GM23338 (cell line): ENCODE measurements around the gene LCNL1. TPM values are rescaled to one million over a fixed set of nuclear protein-coding genes. Genes with fewer than 3 reads are reported as not detected.

Experiments
- ATAC-seq: fragments of 200-7000 bp; cut with Tn5 transposase; 3 replicates; pipeline ENCODE4 v1.9.1; 2020
- DNase-seq: peaks from one replicate; pipeline ENCODE4 v3.0.0-alpha.2; 2015; ENCODE audit warnings: low spot score
- H2AFZ ChIP-seq: fragments of 200-600 bp; sonication (generic); 2 replicates; pipeline ENCODE4 v1.8.0; 2016; ENCODE audit warnings: antibody characterized with exemption, mild to moderate bottlenecking, moderate library complexity
- H3F3A ChIP-seq: fragments of 200-600 bp; sonication (generic); replicated peaks from 2 replicates; pipeline ENCODE4 v1.8.0; 2017; ENCODE audit warnings: antibody characterized with exemption, mixed run types, low read depth
- H3K27ac ChIP-seq: fragments of 200-600 bp; sonication (generic); 2 replicates; pipeline ENCODE4 v1.6.1; 2016; ENCODE audit warnings: low read depth
- H3K27me3 ChIP-seq: fragments of 200-600 bp; sonication (generic); 2 replicates; pipeline ENCODE4 v1.8.0; 2016; ENCODE audit warnings: mild to moderate bottlenecking, mixed run types, moderate library complexity; ENCODE audit not compliant: insufficient read depth
- H3K36me3 ChIP-seq: fragments of 200-600 bp; sonication (generic); 2 replicates; pipeline ENCODE4 v1.8.0; 2016; ENCODE audit warnings: mild to moderate bottlenecking; ENCODE audit not compliant: insufficient read depth
- H3K4me1 ChIP-seq: fragments of 200-600 bp; sonication (generic); 2 replicates; pipeline ENCODE4 v1.8.0; 2016; ENCODE audit warnings: mild to moderate bottlenecking, moderate library complexity; ENCODE audit not compliant: insufficient read depth
- H3K4me2 ChIP-seq: fragments of 200-600 bp; sonication (generic); 2 replicates; pipeline ENCODE4 v1.7.1; 2017; ENCODE audit warnings: mixed run types
- H3K4me3 ChIP-seq: fragments of 200-600 bp; sonication (generic); 2 replicates; pipeline ENCODE4 v1.6.1; 2016; ENCODE audit warnings: mixed run types
- H3K79me2 ChIP-seq: fragments of 200-600 bp; sonication (generic); replicated peaks from 2 replicates; pipeline ENCODE4 v1.8.0; 2017; ENCODE audit warnings: mild to moderate bottlenecking; ENCODE audit not compliant: insufficient read depth
- H3K9me2 ChIP-seq: fragments of 200-600 bp; sonication (generic); 2 replicates; pipeline ENCODE4 v1.8.0; 2017; ENCODE audit not compliant: insufficient read depth
- H4K20me1 ChIP-seq: fragments of 200-600 bp; sonication (generic); replicated peaks from 2 replicates; pipeline ENCODE4 v1.8.0; 2017; ENCODE audit warnings: mild to moderate bottlenecking; ENCODE audit not compliant: insufficient read depth
- H3K27ac Mint-ChIP-seq: 2 replicates; pipeline ENCODE4 v1.8.0; 2020; ENCODE audit warnings: inconsistent platforms, mild to moderate bottlenecking, moderate library complexity, mixed read lengths
- H3K27me3 Mint-ChIP-seq: 3 replicates; pipeline ENCODE4 v1.8.0; 2022; ENCODE audit warnings: low read depth, mild to moderate bottlenecking, moderate library complexity, mixed read lengths, inconsistent platforms; ENCODE audit not compliant: insufficient read depth, poor library complexity
- H3K36me3 Mint-ChIP-seq: 3 replicates; pipeline ENCODE4 v1.8.0; 2021; ENCODE audit warnings: low read depth, mild to moderate bottlenecking, inconsistent platforms, moderate library complexity, mixed read lengths
- H3K4me1 Mint-ChIP-seq: 3 replicates; pipeline ENCODE4 v1.8.0; 2020; ENCODE audit warnings: mild to moderate bottlenecking, inconsistent platforms, mixed read lengths
- H3K4me3 Mint-ChIP-seq: 3 replicates; pipeline ENCODE4 v1.8.0; 2021; ENCODE audit warnings: moderate library complexity, mild to moderate bottlenecking, inconsistent platforms, mixed read lengths
- H3K9me3 Mint-ChIP-seq: 3 replicates; pipeline ENCODE4 v1.8.0; 2020; ENCODE audit warnings: moderate library complexity, mild to moderate bottlenecking, inconsistent platforms, mixed read lengths
- EZH2phosphoT487 ChIP-seq: fragments of 200-600 bp; sonication (generic); IDR thresholded peaks from one replicate; pipeline ENCODE4 v1.8.1; 2018; ENCODE audit warnings: antibody characterized with exemption; ENCODE audit not compliant: unreplicated experiment
- JUNB ChIP-seq: IDR thresholded peaks from one replicate; pipeline ENCODE4 v1.6.1; 2016; ENCODE audit warnings: antibody characterized with exemption; ENCODE audit not compliant: unreplicated experiment
- POLR2AphosphoS5 ChIP-seq: IDR thresholded peaks from 2 replicates; pipeline ENCODE4 v1.6.1; 2016; ENCODE audit warnings: antibody characterized with exemption, low read depth
- ZNF114 ChIP-seq: fragments of 250-450 bp; sonication (Bioruptor Pico); IDR thresholded peaks from 2 replicates; pipeline ENCODE4 v1.5.0; 2020; ENCODE audit warnings: mild to moderate bottlenecking, moderate library complexity
- polyA plus RNA-seq: library from polyadenylated mRNA; unstranded; fragments of >200 nt; fragmentation: Nextera tagmentation; extraction: Ambion mirVana; gene quantifications from 2 replicates; pipeline ENCODE4 v1.2.1, GENCODE V29; 2016
- total RNA-seq: library from RNA; depleted of rRNA; stranded (reverse); fragments of >200 nt; shearing (Covaris generic); gene quantifications from 2 replicates; pipeline ENCODE4 v1.2.3, GENCODE V29; 2014
- TF ChIP-seq, protein P1 (sequence below): fragments of 250-450 bp; sonication (Bioruptor Pico); IDR thresholded peaks from 2 replicates; pipeline ENCODE4 v1.5.0; 2020; ENCODE audit warnings: mild to moderate bottlenecking, moderate library complexity
- TF ChIP-seq, protein P2 (sequence below), 2 experiments: fragments of 200-600 bp in 1 of 2; sonication (generic) in 1 of 2; conservative IDR thresholded peaks; 2 replicates each; pipeline versions ENCODE4 v1.5.1 to v1.6.1; 2016 to 2017; ENCODE audit warnings: antibody characterized with exemption in 2 of 2, low read depth in 2 of 2, mild to moderate bottlenecking in 2 of 2, moderate library complexity in 1 of 2
- TF ChIP-seq, protein P3 (sequence below): IDR thresholded peaks from 2 replicates; pipeline ENCODE4 v1.6.1; 2016; ENCODE audit warnings: antibody characterized with exemption

The LCNL1 gene
- total and polyA plus RNA-seq, 2 experiments from 2014 or later, result 0.11 TPM; not detected in 1

DNA sequence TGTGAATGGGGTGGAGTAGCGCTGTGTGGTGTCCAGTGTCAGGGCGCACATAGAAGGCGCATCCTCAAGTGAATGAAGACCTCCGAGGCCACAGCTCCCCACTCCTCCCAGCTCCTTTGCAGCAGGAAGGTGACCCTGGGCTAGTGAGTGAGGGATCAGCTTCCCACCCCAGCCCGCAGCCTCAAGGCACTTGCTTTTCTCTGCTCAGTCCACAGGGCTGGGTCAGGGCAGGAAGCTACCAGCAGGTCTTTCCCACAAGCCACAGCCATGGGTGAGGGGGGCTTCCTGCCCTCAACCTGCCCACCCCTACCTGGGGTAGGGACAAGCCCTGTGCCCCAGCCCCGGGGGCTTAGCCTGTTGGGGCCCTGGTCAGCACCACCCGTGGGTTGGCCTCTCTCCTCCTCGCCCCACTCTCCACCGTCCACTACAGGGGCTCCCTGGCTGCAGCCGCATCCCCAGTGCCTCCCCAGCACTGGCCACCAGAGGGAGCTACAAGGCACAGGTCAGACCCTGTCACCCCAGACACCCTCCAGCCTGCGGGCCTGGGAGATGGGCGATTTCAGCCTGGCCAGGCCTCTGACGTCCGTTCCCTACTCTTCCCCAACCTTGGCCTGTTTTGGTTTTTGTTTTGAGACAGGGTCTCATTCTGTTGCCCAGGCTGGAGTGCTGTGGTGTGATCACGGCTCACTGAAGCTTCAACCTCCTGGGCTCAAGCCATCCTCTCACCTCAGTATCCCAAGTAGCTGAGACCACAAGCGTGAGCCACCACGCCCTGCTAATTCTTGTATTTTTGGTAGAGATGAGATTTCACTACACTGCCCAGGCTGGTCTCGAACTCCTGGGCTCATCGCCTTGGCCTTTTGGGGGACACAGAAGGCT is 46.5 kb downstream of the LCNL1 start (continued):
- TF ChIP-seq, protein P1, sequence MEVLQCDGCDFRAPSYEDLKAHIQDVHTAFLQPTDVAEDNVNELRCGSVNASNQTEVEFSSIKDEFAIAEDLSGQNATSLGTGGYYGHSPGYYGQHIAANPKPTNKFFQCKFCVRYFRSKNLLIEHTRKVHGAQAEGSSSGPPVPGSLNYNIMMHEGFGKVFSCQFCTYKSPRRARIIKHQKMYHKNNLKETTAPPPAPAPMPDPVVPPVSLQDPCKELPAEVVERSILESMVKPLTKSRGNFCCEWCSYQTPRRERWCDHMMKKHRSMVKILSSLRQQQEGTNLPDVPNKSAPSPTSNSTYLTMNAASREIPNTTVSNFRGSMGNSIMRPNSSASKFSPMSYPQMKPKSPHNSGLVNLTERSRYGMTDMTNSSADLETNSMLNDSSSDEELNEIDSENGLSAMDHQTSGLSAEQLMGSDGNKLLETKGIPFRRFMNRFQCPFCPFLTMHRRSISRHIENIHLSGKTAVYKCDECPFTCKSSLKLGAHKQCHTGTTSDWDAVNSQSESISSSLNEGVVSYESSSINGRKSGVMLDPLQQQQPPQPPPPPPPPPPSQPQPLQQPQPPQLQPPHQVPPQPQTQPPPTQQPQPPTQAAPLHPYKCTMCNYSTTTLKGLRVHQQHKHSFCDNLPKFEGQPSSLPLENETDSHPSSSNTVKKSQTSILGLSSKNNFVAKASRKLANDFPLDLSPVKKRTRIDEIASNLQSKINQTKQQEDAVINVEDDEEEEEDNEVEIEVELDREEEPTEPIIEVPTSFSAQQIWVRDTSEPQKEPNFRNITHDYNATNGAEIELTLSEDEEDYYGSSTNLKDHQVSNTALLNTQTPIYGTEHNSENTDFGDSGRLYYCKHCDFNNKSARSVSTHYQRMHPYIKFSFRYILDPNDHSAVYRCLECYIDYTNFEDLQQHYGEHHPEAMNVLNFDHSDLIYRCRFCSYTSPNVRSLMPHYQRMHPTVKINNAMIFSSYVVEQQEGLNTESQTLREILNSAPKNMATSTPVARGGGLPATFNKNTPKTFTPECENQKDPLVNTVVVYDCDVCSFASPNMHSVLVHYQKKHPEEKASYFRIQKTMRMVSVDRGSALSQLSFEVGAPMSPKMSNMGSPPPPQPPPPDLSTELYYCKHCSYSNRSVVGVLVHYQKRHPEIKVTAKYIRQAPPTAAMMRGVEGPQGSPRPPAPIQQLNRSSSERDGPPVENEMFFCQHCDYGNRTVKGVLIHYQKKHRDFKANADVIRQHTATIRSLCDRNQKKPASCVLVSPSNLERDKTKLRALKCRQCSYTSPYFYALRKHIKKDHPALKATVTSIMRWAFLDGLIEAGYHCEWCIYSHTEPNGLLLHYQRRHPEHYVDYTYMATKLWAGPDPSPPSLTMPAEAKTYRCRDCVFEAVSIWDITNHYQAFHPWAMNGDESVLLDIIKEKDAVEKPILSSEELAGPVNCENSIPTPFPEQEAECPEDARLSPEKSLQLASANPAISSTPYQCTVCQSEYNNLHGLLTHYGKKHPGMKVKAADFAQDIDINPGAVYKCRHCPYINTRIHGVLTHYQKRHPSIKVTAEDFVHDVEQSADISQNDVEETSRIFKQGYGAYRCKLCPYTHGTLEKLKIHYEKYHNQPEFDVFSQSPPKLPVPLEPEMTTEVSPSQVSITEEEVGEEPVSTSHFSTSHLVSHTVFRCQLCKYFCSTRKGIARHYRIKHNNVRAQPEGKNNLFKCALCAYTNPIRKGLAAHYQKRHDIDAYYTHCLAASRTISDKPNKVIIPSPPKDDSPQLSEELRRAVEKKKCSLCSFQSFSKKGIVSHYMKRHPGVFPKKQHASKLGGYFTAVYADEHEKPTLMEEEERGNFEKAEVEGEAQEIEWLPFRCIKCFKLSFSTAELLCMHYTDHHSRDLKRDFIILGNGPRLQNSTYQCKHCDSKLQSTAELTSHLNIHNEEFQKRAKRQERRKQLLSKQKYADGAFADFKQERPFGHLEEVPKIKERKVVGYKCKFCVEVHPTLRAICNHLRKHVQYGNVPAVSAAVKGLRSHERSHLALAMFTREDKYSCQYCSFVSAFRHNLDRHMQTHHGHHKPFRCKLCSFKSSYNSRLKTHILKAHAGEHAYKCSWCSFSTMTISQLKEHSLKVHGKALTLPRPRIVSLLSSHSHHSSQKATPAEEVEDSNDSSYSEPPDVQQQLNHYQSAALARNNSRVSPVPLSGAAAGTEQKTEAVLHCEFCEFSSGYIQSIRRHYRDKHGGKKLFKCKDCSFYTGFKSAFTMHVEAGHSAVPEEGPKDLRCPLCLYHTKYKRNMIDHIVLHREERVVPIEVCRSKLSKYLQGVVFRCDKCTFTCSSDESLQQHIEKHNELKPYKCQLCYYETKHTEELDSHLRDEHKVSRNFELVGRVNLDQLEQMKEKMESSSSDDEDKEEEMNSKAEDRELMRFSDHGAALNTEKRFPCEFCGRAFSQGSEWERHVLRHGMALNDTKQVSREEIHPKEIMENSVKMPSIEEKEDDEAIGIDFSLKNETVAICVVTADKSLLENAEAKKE, result no peak
- TF ChIP-seq, protein P2, sequence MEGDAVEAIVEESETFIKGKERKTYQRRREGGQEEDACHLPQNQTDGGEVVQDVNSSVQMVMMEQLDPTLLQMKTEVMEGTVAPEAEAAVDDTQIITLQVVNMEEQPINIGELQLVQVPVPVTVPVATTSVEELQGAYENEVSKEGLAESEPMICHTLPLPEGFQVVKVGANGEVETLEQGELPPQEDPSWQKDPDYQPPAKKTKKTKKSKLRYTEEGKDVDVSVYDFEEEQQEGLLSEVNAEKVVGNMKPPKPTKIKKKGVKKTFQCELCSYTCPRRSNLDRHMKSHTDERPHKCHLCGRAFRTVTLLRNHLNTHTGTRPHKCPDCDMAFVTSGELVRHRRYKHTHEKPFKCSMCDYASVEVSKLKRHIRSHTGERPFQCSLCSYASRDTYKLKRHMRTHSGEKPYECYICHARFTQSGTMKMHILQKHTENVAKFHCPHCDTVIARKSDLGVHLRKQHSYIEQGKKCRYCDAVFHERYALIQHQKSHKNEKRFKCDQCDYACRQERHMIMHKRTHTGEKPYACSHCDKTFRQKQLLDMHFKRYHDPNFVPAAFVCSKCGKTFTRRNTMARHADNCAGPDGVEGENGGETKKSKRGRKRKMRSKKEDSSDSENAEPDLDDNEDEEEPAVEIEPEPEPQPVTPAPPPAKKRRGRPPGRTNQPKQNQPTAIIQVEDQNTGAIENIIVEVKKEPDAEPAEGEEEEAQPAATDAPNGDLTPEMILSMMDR (conservative IDR thresholded peaks at IDR 0.05; ENCODE audit: low read depth in 2 of 2), result peak; percentile 83 to 95
- TF ChIP-seq EZH2phosphoT487, result no peak
- no peak for TF ChIP-seq JUNB
- no peak for TF ChIP-seq ZNF114 (CRISPR knock-in tag)

DNA sequence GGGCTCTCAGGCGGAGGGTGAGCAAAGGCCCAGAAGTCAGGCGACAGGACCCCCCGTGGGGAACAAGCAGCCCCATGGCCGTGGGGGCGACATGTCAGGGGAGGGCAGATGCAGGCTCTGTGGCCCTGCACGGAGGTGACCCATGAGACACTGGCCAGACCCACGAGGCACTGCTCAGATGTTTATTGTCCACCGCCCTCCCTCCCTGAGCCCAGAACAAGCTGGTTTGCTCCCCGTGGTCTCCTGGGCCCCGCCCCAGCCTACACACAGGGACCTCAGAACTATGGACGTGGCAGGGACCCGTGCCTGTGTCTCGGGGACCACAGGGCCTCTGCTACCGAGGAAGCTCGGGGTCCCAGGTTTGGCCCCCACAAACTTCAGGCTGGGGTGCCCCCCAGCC is 47.2 kb downstream of the LCNL1 start:
- no peaks in the 10 kb centered on the region for H3K9me2 ChIP-seq
- 0 out of 2 replicates have a peak, but pooled peaks cover 3% of the 10 kb centered on the region for H3K4me1 ChIP-seq
- 0 out of 2 replicates have a peak, but pooled peaks cover 3% of the 10 kb centered on the region for H3F3A ChIP-seq
- DNase-seq (no peak), ATAC-seq (no peak)
- TF ChIP-seq, protein P3, sequence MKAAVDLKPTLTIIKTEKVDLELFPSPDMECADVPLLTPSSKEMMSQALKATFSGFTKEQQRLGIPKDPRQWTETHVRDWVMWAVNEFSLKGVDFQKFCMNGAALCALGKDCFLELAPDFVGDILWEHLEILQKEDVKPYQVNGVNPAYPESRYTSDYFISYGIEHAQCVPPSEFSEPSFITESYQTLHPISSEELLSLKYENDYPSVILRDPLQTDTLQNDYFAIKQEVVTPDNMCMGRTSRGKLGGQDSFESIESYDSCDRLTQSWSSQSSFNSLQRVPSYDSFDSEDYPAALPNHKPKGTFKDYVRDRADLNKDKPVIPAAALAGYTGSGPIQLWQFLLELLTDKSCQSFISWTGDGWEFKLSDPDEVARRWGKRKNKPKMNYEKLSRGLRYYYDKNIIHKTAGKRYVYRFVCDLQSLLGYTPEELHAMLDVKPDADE, result no peak
- TF ChIP-seq POLR2AphosphoS5, result no peak
- Mint-ChIP-seq H3K27me3 (peaks cover 26% of the 10 kb centered on the region), H3K9me3 (no peaks in the 10 kb centered on the region), H3K27ac (no peak overlapping the region), H3K4me3 (no peak overlapping the region), H3K36me3 (no peaks in the 10 kb centered on the region), H3K4me1 (no peaks in the 10 kb centered on the region; the same call in 2 of the 3 replicates)
- H3K4me3 ChIP-seq, result no peak overlapping the region
- peaks cover 21% of the 10 kb centered on the region for H3K27me3 ChIP-seq
- no peaks in the 10 kb centered on the region for H3K36me3 ChIP-seq
- H3K79me2 ChIP-seq, result no peaks in the 10 kb centered on the region
- no peak overlapping the region for H3K27ac ChIP-seq
- H3K4me2 ChIP-seq, result no peak overlapping the region
- no peaks in the 10 kb centered on the region for H4K20me1 ChIP-seq
- H2AFZ ChIP-seq, result no peak overlapping the region
